ENCODE measurements around the gene SLC50A1.

The SLC50A1 gene

DNA sequence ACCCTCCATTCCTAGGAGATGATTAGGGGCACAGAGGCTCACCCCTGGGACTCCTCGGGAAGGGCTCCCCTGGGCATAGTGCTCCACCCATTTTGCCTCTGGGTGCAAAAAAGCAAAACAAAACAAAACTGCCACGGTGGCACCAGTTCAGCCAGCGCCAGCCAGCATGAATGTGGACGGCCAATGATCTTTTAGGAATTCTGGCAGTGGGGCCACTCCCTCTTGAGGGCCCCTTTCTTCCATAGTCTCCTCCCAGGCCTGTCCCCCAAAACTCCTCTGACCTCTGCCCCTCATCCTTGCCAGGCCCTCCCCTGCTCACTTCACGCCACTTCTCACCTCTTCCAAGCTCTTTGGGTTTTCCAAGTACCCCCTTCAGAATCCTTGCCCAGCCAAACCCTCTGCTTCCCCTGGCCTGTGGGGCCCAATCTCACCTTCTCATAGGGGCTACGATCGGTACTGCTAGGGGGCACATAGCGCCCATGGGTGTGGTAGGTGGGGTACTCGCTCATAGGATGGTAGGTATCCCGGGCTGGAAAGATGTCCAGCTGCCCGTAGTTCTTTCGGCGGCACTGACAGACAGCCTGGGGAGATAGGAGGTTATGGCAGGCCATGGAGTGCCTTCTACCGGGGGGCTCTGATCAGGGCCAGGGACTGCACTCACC is 51.3 kb downstream of the SLC50A1 start:
- DNase-seq: no peak

DNA sequence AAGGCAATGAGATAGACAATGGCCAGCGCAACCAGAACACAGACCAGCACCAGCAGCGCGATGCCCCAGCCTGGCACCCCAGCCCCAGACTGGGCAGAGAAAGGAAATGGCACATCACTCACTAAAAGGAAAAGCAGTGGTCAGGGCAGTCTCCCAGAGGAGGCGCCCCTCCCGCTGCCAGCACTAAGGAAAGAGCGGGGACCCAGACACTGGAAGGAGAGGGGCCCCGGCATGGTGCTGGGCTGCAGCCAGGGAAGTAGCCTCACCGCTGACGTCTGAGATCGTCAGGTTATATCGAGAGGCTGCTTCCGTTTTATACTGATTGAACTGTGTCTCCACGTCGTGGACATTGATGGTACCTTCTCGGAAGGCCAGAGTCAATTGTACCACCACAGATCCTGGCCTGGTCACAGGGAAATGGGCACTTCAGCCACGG is 51.8 kb downstream of the SLC50A1 start:
- DNase-seq: no peak

DNA sequence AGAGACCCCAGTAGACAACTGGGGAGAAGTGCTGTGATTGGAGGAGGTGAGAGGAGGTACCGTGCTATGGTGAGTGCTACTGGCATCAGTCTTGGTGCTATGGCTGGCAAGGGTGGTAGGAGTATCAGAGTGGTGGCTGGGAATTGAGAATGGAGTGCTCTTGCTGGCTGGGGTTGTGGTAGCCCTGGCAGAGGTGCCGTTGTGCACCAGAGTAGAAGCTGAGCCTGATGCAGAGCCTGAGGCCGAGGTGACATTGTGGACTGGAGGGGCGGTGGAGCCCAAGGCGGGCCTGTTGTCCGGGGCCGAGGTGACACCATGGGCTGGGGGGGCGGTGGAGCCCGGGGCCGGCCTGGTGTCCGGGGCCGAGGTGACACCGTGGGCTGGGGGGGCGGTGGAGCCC is 52.6 kb downstream of the SLC50A1 start:
- DNase-seq: no peak
